Ascending aorta (tissue), 2 donors: ENCODE data around the gene TGOLN2. TPM values are rescaled to one million over a fixed set of nuclear protein-coding genes. Genes with fewer than 3 reads are reported as not detected.

ENCODE experiments used
- DNase-seq, 2 donors: peaks; one replicate each; pipeline ENCODE4 v3.0.0-alpha.2; 2019; ENCODE audit warnings: low spot score in 2 of 2
- H3K27ac ChIP-seq, 2 donors: fragments of 200-600 bp; sonication (generic); one replicate each; pipeline ENCODE4 v1.5.1; 2016 to 2017; ENCODE audit warnings: mild to moderate bottlenecking in 1 of 2
- H3K27me3 ChIP-seq: fragments of 200-600 bp; sonication (generic); one replicate; pipeline ENCODE4 v1.5.1; 2017
- H3K36me3 ChIP-seq, 2 donors: fragments of 200-600 bp; sonication (generic); one replicate each; pipeline ENCODE4 v1.5.1; 2016
- H3K4me1 ChIP-seq, 2 donors: fragments of 200-600 bp; sonication (generic); one replicate each; pipeline ENCODE4 v1.5.1; 2016 to 2017; ENCODE audit warnings: mild to moderate bottlenecking in 1 of 2
- H3K4me3 ChIP-seq, 2 donors: fragments of 200-600 bp; sonication (generic); one replicate each; pipeline ENCODE4 v1.5.1; 2016 to 2017; ENCODE audit warnings: mild to moderate bottlenecking in 1 of 2
- H3K9me3 ChIP-seq, 2 donors: fragments of 200-600 bp; sonication (generic); one replicate each; pipeline ENCODE4 v1.5.1; 2016
- CTCF ChIP-seq, 3 experiments: fragments of 200-600 bp in 2 of 3; fragments of 450-650 bp in 1 of 3; sonication (generic) in 2 of 3; IDR thresholded peaks; one replicate each; pipeline ENCODE4 v1.5.1; 2016 to 2019; ENCODE audit warnings: antibody characterized with exemption in 3 of 3, mild to moderate bottlenecking in 1 of 3, moderate library complexity in 1 of 3
- intact Hi-C: fragments of 100-400 bp; cut with DNase I; formaldehyde crosslinking; loops from one replicate; pipeline ENCODE4 v1.15.1; 2023
- total RNA-seq: library from RNA; depleted of rRNA; stranded (reverse); fragments of >200 nt; gene quantifications from one replicate; pipeline ENCODE4 v1.1.0, GENCODE V29; 2016

Gene TGOLN2
- total RNA-seq, 1 donor from 2014 or later = 111 TPM

DNA sequence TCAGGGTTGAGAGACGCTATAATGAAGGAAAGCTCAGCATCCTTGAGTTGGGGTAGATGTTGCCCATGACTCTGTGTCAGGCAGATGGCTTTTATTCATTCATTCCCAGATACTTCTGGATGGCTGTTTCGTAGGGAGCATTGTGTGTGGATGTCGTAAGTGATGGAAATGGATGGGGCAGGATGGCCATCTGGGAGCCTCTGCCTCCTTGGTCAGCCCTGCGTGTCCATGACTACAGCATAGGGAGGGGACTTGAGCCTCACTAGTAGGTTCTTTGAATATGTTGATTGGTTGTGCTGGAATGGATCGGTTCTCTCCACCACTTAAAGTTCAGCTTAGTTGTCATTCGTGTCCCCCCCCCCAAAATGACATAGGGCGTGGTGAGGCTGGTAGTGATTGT, 44.9 kb downstream of the TGOLN2 start:
- Histone ChIP-seq H3K27ac (no peak overlapping the region), H3K4me1 (peaks cover 0 to 13% of the 10 kb centered on the region in 2 donors), H3K27me3 (no peaks in the 10 kb centered on the region), H3K36me3 (peaks cover 0 to 8% of the 10 kb centered on the region in 2 donors), H3K9me3 (no peaks in the 10 kb centered on the region), H3K4me3 (no peak overlapping the region)
- DNase-seq = no peak
- intact Hi-C loops = no loop called here
- no peak for TF ChIP-seq CTCF (IDR thresholded peaks at IDR 0.05)

DNA sequence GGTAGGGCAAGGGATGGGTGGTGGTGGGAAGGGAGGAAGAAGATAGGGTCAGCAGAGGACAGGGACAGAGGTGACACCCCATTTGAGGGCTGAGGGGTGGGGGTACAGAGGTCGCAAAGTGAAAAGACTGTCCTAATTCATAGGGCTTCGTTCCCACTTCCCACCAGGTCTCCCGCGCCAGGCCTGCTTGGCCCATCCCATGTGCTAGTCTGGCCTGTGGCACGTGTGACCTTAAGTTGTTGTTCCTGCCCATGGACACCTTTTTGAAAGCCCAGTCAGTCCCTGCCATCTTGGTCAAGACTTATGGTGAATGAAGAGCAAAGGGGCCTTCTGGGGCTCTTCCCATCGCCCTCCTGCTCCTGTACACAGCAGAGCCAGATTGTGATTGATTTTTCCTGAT, 46.2 kb downstream of the TGOLN2 start:
- intact Hi-C loops = no loop called here
- Histone ChIP-seq H3K27me3 (no peaks in the 10 kb centered on the region), H3K36me3 (peaks cover 0 to 8% of the 10 kb centered on the region in 2 donors), H3K27ac (no peak overlapping the region), H3K4me3 (no peak overlapping the region), H3K9me3 (no peaks in the 10 kb centered on the region), H3K4me1 (peaks cover 3 to 26% of the 10 kb centered on the region in 2 donors)
- DNase-seq = no peak
- no peak for TF ChIP-seq CTCF (IDR thresholded peaks at IDR 0.05)

GRCh38 chr2:85278361-85278760, 49.4 kb downstream of the TGOLN2 start:
- Histone ChIP-seq H3K9me3 (no peaks in the 10 kb centered on the region), H3K4me1 (peaks cover 3 to 30% of the 10 kb centered on the region in 2 donors), H3K27ac (peak overlapping the region; percentile 78 to 81), H3K27me3 (no peaks in the 10 kb centered on the region), H3K4me3 (peak overlapping the region; percentile 20 to 59), H3K36me3 (peaks cover 0 to 2% of the 10 kb centered on the region in 2 donors)
- no peak for TF ChIP-seq CTCF (IDR thresholded peaks at IDR 0.05)
- intact Hi-C loops = no loop called here
- no peak for DNase-seq

DNA sequence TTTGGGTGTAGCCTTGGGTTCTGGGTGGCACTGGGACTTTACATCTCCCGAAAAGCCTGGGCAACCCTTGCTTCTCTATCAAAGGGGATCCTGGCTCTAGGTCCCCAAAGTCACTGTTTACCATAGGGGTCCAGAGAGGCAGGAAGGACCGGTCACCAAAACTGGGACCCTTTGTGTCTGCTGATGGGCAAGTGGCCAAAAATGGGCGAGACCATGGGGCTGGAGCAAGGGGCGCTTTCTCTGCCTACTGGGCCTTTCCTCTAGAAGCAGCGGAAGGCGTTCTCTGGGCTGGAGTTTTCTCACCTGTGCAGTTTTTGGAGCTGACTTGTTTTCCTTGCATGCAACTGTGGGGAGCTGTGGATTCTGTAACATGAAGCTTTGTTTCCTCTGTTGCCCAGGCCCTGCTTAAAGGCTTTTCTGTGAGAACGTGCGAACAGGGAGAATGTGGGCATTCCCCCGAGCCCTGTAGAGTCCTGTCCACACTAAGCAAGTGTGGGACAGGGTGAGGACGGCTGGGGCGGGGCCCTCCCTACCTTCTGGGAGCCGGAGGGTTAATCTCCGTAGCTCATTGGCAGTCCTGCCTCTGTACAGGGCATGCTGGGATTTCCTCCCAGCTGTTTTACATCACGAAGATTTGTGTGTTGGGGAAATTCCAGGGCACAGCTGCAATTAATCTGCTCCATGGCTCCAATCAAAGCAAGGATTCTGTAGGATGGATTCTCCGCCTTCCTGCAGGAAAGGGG, 50.2 kb downstream of the TGOLN2 start:
- DNase-seq = peak in 1 of 2 donors; percentile 75
- H3K4me3 ChIP-seq = peak overlapping the region; percentile 20 to 59
- H3K27me3 ChIP-seq = no peaks in the 10 kb centered on the region
- no peaks in the 10 kb centered on the region for H3K36me3 ChIP-seq
- intact Hi-C loops = no loop called here
- no peaks in the 10 kb centered on the region for H3K9me3 ChIP-seq
- TF ChIP-seq CTCF (IDR thresholded peaks at IDR 0.05) = no peak
- H3K27ac ChIP-seq = peak overlapping the region; percentile 78 to 81
- H3K4me1 ChIP-seq = peaks cover 3 to 30% of the 10 kb centered on the region in 2 donors

DNA sequence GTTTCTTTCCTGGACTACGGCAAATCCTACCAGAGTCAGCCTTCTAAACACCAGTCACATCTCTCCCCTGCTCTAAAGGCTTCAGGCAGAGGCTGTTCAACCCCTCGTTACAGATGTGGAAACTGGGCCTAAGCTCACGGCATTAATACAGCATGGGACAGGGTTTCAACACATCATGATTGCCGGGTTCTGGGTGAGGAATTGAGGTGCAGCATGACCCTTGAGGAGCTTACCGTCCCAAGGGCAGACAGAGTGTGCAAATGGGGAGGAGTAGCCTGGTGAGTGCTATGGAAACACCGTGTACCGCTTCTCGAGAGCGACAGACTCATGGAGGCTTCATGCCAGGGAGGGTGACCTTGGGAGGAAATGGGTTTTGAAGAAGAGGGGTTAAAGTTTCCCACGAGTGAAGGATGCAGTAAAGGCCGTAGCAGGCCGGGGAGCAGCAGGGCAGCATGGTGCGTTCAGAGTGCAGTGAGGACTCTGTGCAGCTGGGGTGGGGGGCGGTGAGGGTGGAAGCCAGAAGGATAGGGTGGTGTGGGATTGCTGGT, 51.1 kb downstream of the TGOLN2 start:
- no peak for DNase-seq
- H3K4me3 ChIP-seq = peak overlapping the region; percentile 4 to 59
- no peaks in the 10 kb centered on the region for H3K9me3 ChIP-seq
- H3K27me3 ChIP-seq = no peaks in the 10 kb centered on the region
- peaks cover 3 to 30% of the 10 kb centered on the region in 2 donors for H3K4me1 ChIP-seq
- H3K36me3 ChIP-seq = no peaks in the 10 kb centered on the region
- no peak for TF ChIP-seq CTCF (IDR thresholded peaks at IDR 0.05)
- intact Hi-C loops = no loop called here
- H3K27ac ChIP-seq = peak overlapping the region; percentile 78 to 81
